Measurements from ENCODE around the gene RNPS1. TPM values are rescaled to one million over a fixed set of nuclear protein-coding genes. Genes with fewer than 3 reads are reported as not detected.

The RNPS1 gene
- total and polyA plus RNA-seq, 9 of the 15 experiments (the other 6 are each of a cell fraction or from before 2014, with no cell fraction given) = 44.9 to 338 (median 202) TPM

GRCh38 chr16:2292221-2292620 lies 24.3 kb upstream of the RNPS1 start (continued):
- TF ChIP-seq ZNF584 (CRISPR knock-in tag; IDR thresholded peaks at IDR 0.05; ENCODE audit: low read depth) = no peak
- no peak for TF ChIP-seq ILF3 (IDR thresholded peaks at IDR 0.05; ENCODE audit: borderline replicate concordance)
- TF ChIP-seq CSDE1 (IDR thresholded peaks at IDR 0.05) = no peak
- TF ChIP-seq, protein P1, sequence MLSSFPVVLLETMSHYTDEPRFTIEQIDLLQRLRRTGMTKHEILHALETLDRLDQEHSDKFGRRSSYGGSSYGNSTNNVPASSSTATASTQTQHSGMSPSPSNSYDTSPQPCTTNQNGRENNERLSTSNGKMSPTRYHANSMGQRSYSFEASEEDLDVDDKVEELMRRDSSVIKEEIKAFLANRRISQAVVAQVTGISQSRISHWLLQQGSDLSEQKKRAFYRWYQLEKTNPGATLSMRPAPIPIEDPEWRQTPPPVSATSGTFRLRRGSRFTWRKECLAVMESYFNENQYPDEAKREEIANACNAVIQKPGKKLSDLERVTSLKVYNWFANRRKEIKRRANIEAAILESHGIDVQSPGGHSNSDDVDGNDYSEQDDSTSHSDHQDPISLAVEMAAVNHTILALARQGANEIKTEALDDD (IDR thresholded peaks at IDR 0.05) = no peak
- no peak for TF ChIP-seq NR1H2 (CRISPR knock-in tag; IDR thresholded peaks at IDR 0.05)
- TF ChIP-seq HDAC3 (IDR thresholded peaks at IDR 0.05; ENCODE audit: borderline replicate concordance, partially characterized antibody) = no peak
- no peak for TF ChIP-seq C11orf30 (IDR thresholded peaks at IDR 0.05; ENCODE audit: low read depth)
- TF ChIP-seq ZNF79 (CRISPR knock-in tag; IDR thresholded peaks at IDR 0.05; ENCODE audit: low read depth) = no peak
- no peak for TF ChIP-seq FOXK2 (conservative IDR thresholded peaks at IDR 0.05 in 1 of 2, IDR thresholded peaks at IDR 0.05 in 1 of 2; ENCODE audit: low read depth in 2 of 2)
- no peak for TF ChIP-seq CEBPZ (IDR thresholded peaks at IDR 0.05; ENCODE audit: borderline replicate concordance, low read depth, low read length)

All from K562 (cell line).